ENCODE results near the gene SKAP1. TPM values are rescaled to one million over a fixed set of nuclear protein-coding genes. Genes with fewer than 3 reads are reported as not detected.

The SKAP1 gene
- total and polyA plus RNA-seq, 8 donors = 1.2 to 3.0 (median 1.8) TPM

DNA sequence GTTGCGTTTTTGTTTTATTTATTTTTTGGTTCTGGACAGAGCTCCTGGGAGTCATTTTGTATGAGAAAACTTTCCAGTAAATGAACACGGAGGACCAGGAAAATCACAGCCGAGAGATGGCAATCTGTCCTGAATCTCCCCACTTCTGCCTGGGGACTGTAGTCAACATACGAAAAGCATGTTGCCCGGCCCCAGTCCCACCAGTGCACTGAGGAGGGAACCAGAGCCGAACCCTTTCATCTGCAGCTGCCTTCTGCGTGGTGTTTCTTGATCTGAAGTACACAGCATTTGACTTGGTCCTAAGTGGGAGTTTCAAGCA lies 303.5 kb downstream of the SKAP1 start:
- intact Hi-C loops (cut with DNase I) = loop anchor here in 1 of 2 donors (10.0 kb wide), 1 partner anchor 102 kb away; no protein-coding TSS in a partner anchor
- H3K36me3 ChIP-seq = peaks cover 0 to 57% of the 10 kb centered on the region in 2 donors
- H3K27ac ChIP-seq = no peak overlapping the region
- H3K4me3 ChIP-seq = no peak overlapping the region
- TF ChIP-seq, protein P1, sequence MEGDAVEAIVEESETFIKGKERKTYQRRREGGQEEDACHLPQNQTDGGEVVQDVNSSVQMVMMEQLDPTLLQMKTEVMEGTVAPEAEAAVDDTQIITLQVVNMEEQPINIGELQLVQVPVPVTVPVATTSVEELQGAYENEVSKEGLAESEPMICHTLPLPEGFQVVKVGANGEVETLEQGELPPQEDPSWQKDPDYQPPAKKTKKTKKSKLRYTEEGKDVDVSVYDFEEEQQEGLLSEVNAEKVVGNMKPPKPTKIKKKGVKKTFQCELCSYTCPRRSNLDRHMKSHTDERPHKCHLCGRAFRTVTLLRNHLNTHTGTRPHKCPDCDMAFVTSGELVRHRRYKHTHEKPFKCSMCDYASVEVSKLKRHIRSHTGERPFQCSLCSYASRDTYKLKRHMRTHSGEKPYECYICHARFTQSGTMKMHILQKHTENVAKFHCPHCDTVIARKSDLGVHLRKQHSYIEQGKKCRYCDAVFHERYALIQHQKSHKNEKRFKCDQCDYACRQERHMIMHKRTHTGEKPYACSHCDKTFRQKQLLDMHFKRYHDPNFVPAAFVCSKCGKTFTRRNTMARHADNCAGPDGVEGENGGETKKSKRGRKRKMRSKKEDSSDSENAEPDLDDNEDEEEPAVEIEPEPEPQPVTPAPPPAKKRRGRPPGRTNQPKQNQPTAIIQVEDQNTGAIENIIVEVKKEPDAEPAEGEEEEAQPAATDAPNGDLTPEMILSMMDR (IDR thresholded peaks at IDR 0.05) = no peak
- ATAC-seq (no peak), DNase-seq (no peak)
- H3K9me3 ChIP-seq = no peaks in the 10 kb centered on the region
- H3K4me1 ChIP-seq = no peaks in the 10 kb centered on the region
- no peaks in the 10 kb centered on the region for H3K27me3 ChIP-seq

DNA sequence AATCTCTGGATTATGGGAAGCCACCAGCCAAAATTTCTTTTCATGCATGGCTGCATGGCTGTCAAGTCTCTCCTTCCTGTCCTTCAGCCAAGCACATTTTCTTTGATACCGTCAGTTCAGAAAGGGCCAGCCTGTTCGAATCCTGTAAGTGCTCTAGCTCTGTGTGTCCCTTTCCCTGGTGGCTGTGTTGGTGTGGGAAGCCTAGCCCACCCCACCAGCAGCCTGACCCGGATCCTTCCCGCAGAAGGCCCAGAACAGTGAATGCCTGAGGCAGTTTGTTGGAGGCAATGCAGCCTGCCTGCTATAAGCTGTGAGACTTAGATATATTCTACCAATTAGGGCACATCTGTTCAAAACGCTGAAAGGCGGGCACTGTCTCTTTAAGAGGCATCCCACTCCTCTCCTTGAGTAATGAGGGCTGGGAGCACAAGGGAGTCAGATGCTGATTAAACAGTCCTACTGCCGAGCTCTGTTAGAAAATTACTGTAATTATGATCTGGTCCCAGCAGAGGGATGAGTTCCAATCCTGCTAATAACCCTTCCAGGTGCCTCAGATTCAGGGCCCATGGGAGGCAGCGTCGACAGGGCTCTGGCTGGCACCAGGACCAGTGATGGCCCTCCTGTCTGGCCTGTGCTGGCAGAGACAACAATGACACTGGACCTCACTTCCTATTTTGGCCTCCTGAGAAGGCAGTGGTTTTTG lies 304.0 kb downstream of the SKAP1 start:
- H3K36me3 ChIP-seq = peaks cover 0 to 62% of the 10 kb centered on the region in 2 donors
- DNase-seq (no peak), ATAC-seq (no peak)
- no peaks in the 10 kb centered on the region for H3K9me3 ChIP-seq
- intact Hi-C loops (cut with DNase I) = loop anchor here in 1 of 2 donors (10.0 kb wide), 1 partner anchor 101 kb away; no protein-coding TSS in a partner anchor
- no peaks in the 10 kb centered on the region for H3K4me1 ChIP-seq
- H3K27ac ChIP-seq = no peak overlapping the region
- no peaks in the 10 kb centered on the region for H3K27me3 ChIP-seq
- TF ChIP-seq, protein P1 (IDR thresholded peaks at IDR 0.05) = no peak
- no peak overlapping the region for H3K4me3 ChIP-seq

DNA sequence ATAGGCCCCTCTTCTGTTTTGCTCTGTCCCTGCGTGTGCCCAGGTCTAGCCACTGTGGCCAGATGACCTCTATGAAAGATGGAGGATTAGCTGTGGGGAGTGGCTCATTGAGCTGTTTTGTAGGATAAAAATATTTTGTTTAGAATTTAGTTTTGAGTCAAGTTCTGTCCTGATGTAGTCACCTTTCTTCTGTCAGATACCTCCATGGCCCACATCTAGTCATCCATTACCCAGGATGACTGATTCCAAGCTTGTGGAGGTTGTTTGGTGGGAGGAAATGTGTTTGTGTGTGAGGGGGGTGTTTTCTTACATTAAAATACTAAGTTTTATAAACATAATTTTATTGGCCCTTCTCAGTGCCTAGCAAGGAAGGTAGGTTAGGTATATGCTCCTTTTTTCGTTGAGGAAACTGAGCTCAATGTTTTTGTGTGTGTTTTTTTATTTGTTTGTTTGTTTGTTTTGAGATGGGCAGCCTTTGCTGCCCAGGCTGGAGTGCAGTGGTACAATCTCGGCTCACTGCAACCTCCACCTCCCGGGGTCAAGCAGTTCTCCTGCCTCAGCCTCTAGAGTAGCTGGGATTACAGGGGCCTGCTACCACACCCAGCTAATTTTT lies 306.1 kb downstream of the SKAP1 start:
- intact Hi-C loops (cut with DNase I) = loop anchor here in 1 of 2 donors (10.0 kb wide), 1 partner anchor 99 kb away; no protein-coding TSS in a partner anchor
- no peak for ATAC-seq
- Histone ChIP-seq H3K36me3 (peaks cover 0 to 82% of the 10 kb centered on the region in 2 donors), H3K4me1 (no peaks in the 10 kb centered on the region), H3K27me3 (no peaks in the 10 kb centered on the region), H3K9me3 (no peaks in the 10 kb centered on the region), H3K27ac (no peak overlapping the region), H3K4me3 (no peak overlapping the region)
- TF ChIP-seq, protein P1 (IDR thresholded peaks at IDR 0.05) = no peak
- no peak for DNase-seq

DNA sequence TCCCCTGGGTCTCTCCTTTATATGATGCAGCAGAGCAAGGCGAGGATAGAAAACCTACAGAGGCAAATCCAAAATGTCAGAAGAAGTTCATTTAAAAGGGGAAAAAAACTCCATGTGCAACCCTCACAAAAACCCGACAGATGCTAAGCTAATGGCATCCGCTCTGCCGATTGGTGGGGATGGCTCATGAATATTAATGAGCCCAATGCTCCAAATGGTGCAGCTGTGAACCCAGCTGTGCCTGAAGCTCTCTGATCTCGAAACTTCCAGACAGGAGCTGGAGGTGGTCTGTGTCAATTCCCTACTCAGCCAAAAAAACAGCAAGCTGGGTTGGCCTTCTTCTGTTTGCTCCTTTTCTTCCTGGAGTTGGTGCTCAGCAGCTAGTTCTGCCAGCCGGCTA lies 306.9 kb downstream of the SKAP1 start:
- H3K36me3 ChIP-seq = peaks cover 0 to 90% of the 10 kb centered on the region in 2 donors

DNA sequence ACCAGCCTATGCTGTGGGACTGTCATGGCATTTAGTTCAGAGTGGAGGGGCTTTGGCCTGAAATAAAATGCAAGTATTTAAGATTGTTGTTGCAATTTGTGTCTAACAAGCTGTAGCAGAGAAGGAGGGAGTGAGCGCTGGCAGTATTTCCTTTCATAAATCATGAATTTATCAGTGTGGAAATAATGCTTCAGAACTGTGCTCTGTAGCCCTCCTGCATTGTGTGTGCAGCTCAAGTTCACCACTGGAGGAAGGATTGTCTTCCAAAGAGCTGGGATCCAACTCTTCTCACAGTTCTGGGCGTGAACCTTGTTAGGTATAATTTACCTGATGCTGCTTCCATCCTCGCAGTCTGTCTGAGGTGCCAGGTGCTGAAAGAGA lies 307.4 kb downstream of the SKAP1 start:
- intact Hi-C loops (cut with DNase I) = loop anchor here in 1 of 2 donors (10.0 kb wide), 1 partner anchor 98 kb away; no protein-coding TSS in a partner anchor
- Histone ChIP-seq H3K9me3 (no peaks in the 10 kb centered on the region), H3K27ac (no peak overlapping the region), H3K27me3 (no peaks in the 10 kb centered on the region), H3K4me3 (no peak overlapping the region), H3K4me1 (no peaks in the 10 kb centered on the region), H3K36me3 (peaks cover 0 to 94% of the 10 kb centered on the region in 2 donors)
- ATAC-seq = no peak
- no peak for DNase-seq
- TF ChIP-seq, protein P1 (IDR thresholded peaks at IDR 0.05) = no peak

More for the DNA sequence above, 306.9 kb downstream of the SKAP1 start:
- ATAC-seq (no peak), DNase-seq (no peak)
- Histone ChIP-seq H3K9me3 (no peaks in the 10 kb centered on the region), H3K4me1 (no peaks in the 10 kb centered on the region), H3K27me3 (no peaks in the 10 kb centered on the region), H3K4me3 (no peak overlapping the region), H3K27ac (no peak overlapping the region)
- intact Hi-C loops (cut with DNase I) = loop anchor here in 1 of 2 donors (10.0 kb wide), 1 partner anchor 98 kb away; no protein-coding TSS in a partner anchor
- TF ChIP-seq, protein P1 (IDR thresholded peaks at IDR 0.05) = no peak
